DND-41 (cell line): ENCODE results near the gene ZNF714.

Source experiments
- ATAC-seq: fragments of 200-7000 bp; cut with Tn5 transposase; 3 replicates; pipeline ENCODE4 v1.9.1; 2021; ENCODE audit warnings: low read depth; ENCODE audit not compliant: insufficient read depth
- DNase-seq: peaks from one replicate; pipeline ENCODE4 v3.0.0-alpha.2; 2020
- H2AFZ ChIP-seq: 2 replicates; pipeline ENCODE4 v1.6.0; 2012; ENCODE audit warnings: low read depth, low read length
- H3K27ac ChIP-seq: 2 replicates; pipeline ENCODE4 v1.5.1; 2012; ENCODE audit warnings: low read length, inconsistent platforms
- H3K27me3 ChIP-seq: fragments of 200-600 bp; sonication (generic); 2 replicates; pipeline ENCODE4 v1.6.0; 2012; ENCODE audit warnings: low read length, mild to moderate bottlenecking, inconsistent platforms; ENCODE audit not compliant: insufficient read depth, poor library complexity
- H3K36me3 ChIP-seq: 2 replicates; pipeline ENCODE4 v1.5.1; 2012; ENCODE audit warnings: low read length, inconsistent platforms; ENCODE audit not compliant: insufficient read depth
- H3K4me1 ChIP-seq: 2 replicates; pipeline ENCODE4 v1.5.1; 2012; ENCODE audit warnings: mild to moderate bottlenecking, low read length; ENCODE audit not compliant: insufficient read depth
- H3K4me2 ChIP-seq: 2 replicates; pipeline ENCODE4 v1.6.0; 2012; ENCODE audit warnings: mild to moderate bottlenecking, moderate library complexity, low read length, inconsistent platforms; ENCODE audit not compliant: insufficient read depth
- H3K4me3 ChIP-seq, 2 experiments: fragments of 200-600 bp in 1 of 2; shearing (Covaris generic) in 1 of 2; 2 replicates each; pipeline ENCODE4 v1.5.1; 2012 to 2016; ENCODE audit warnings: inconsistent platforms in 2 of 2, low read length in 2 of 2, mild to moderate bottlenecking in 2 of 2, low read depth in 1 of 2, moderate library complexity in 1 of 2
- H3K79me2 ChIP-seq: 2 replicates; pipeline ENCODE4 v1.6.0; 2012; ENCODE audit warnings: low read length, inconsistent platforms; ENCODE audit not compliant: insufficient read depth
- H3K9ac ChIP-seq: 2 replicates; pipeline ENCODE4 v1.6.0; 2012; ENCODE audit warnings: low read depth, mild to moderate bottlenecking, inconsistent platforms, low read length, moderate library complexity
- H3K9me3 ChIP-seq: 2 replicates; pipeline ENCODE4 v1.5.1; 2012; ENCODE audit warnings: low read length, moderate library complexity, mild to moderate bottlenecking, inconsistent platforms; ENCODE audit not compliant: insufficient read depth, severe bottlenecking
- H4K20me1 ChIP-seq: 2 replicates; pipeline ENCODE4 v1.6.0; 2012; ENCODE audit warnings: low read length; ENCODE audit not compliant: insufficient read depth
- CTCF ChIP-seq: IDR thresholded peaks from 2 replicates; pipeline ENCODE4 v1.5.1; 2012; ENCODE audit warnings: borderline replicate concordance, low read length, moderate library complexity, mild to moderate bottlenecking; ENCODE audit not compliant: poor library complexity, severe bottlenecking; ENCODE audit errors: extremely low read depth
- EZH2 ChIP-seq: IDR thresholded peaks from 3 replicates; pipeline ENCODE4 v1.6.1; 2012; ENCODE audit warnings: borderline replicate concordance, low read depth, mild to moderate bottlenecking, moderate library complexity, low read length, inconsistent platforms; ENCODE audit not compliant: severe bottlenecking

The ZNF714 gene

GRCh38 chr19:21092109-21092508, 10.1 kb downstream of the ZNF714 start:
- Histone ChIP-seq H3K4me1 (no peaks in the 10 kb centered on the region), H4K20me1 (no peaks in the 10 kb centered on the region), H3K27me3 (no peaks in the 10 kb centered on the region), H3K36me3 (peaks cover 24% of the 10 kb centered on the region), H3K9ac (no peak overlapping the region), H2AFZ (no peak overlapping the region), H3K4me2 (no peak overlapping the region), H3K27ac (no peak overlapping the region), H3K9me3 (no peaks in the 10 kb centered on the region), H3K79me2 (peaks cover 45% of the 10 kb centered on the region), H3K4me3 (no peak overlapping the region)
- no peak for ATAC-seq
- no peak for TF ChIP-seq EZH2
- DNase-seq: no peak

- no peak overlapping the region for H3K9ac ChIP-seq
- no peak for TF ChIP-seq EZH2
- TF ChIP-seq CTCF: no peak
- H3K4me1 ChIP-seq: no peaks in the 10 kb centered on the region
- no peak overlapping the region for H3K27ac ChIP-seq
- peaks cover 38% of the 10 kb centered on the region for H3K79me2 ChIP-seq
- H3K9me3 ChIP-seq: no peaks in the 10 kb centered on the region
- H3K36me3 ChIP-seq: peaks cover 25% of the 10 kb centered on the region
- H3K27me3 ChIP-seq: no peaks in the 10 kb centered on the region
- H3K4me2 ChIP-seq: no peak overlapping the region
- H3K4me3 ChIP-seq: no peak overlapping the region
- H2AFZ ChIP-seq: no peak overlapping the region
- H4K20me1 ChIP-seq: no peaks in the 10 kb centered on the region
- ATAC-seq (no peak), DNase-seq (no peak)
Measured at GRCh38 chr19:21094347-21095025, 12.5 kb downstream of the ZNF714 start.

- DNase-seq: no peak
- no peak overlapping the region for H3K27ac ChIP-seq
- H2AFZ ChIP-seq: no peak overlapping the region
- H3K27me3 ChIP-seq: no peaks in the 10 kb centered on the region
- peaks cover 30% of the 10 kb centered on the region for H3K36me3 ChIP-seq
- no peaks in the 10 kb centered on the region for H4K20me1 ChIP-seq
- no peaks in the 10 kb centered on the region for H3K4me1 ChIP-seq
- peaks cover 29% of the 10 kb centered on the region for H3K79me2 ChIP-seq
- no peaks in the 10 kb centered on the region for H3K9me3 ChIP-seq
- H3K9ac ChIP-seq: no peak overlapping the region
- no peak overlapping the region for H3K4me2 ChIP-seq
- no peak for ATAC-seq
- H3K4me3 ChIP-seq: no peak overlapping the region
- TF ChIP-seq CTCF: no peak
- no peak for TF ChIP-seq EZH2
Measured at GRCh38 chr19:21098291-21098690, 16.3 kb downstream of the ZNF714 start.

GRCh38 chr19:21101521-21102242, 19.7 kb downstream of the ZNF714 start:
- H3K79me2 ChIP-seq: peaks cover 4% of the 10 kb centered on the region; the same call in 1 of the 2 replicates
- no peak overlapping the region for H2AFZ ChIP-seq
- H3K4me3 ChIP-seq: no peak overlapping the region
- H3K27ac ChIP-seq: no peak overlapping the region
- peaks cover 38% of the 10 kb centered on the region for H3K36me3 ChIP-seq
- H3K4me1 ChIP-seq: no peaks in the 10 kb centered on the region
- H3K4me2 ChIP-seq: no peak overlapping the region
- no peaks in the 10 kb centered on the region for H3K27me3 ChIP-seq
- TF ChIP-seq EZH2: no peak
- no peak for TF ChIP-seq CTCF
- no peaks in the 10 kb centered on the region for H3K9me3 ChIP-seq
- H4K20me1 ChIP-seq: no peaks in the 10 kb centered on the region
- H3K9ac ChIP-seq: no peak overlapping the region
- DNase-seq: no peak
- no peak for ATAC-seq
